GM21447 (cell line): ENCODE measurements around the gene ZNF236.
"Not testable (repeated sequence)": the region's sequence is repeated elsewhere in the genome, so short reads cannot be mapped to it uniquely, and the experiment has no call there.

Source experiments
- ATAC-seq: cut with Tn5 transposase; IDR thresholded peaks from one replicate; pipeline ENCODE4 v1.9.1; 2021; ENCODE audit not compliant: unreplicated experiment

Gene ZNF236

GRCh38 chr18:77001979-77002378 lies 179.6 kb downstream of the ZNF236 start:
- ATAC-seq = no peak

DNA sequence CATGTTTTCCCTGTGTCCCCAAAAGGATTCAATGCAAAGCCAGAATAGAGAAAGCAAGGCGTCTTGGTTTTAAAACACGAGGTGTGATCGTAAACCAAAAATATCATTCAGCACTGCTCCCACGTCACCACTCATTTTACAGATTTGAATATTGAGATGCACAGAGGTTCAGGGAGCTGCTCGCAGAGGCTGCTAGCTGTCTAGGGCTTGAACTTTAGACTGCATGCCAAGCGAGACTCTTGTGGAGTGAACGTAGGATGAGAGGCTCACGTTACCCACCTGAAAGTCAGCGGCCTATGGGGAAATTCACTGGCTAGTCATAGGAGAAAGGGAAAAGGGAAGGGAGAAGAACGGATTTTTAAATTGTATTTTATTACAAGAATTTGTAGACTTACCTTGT lies 180.1 kb downstream of the ZNF236 start:
- ATAC-seq = no peak

DNA sequence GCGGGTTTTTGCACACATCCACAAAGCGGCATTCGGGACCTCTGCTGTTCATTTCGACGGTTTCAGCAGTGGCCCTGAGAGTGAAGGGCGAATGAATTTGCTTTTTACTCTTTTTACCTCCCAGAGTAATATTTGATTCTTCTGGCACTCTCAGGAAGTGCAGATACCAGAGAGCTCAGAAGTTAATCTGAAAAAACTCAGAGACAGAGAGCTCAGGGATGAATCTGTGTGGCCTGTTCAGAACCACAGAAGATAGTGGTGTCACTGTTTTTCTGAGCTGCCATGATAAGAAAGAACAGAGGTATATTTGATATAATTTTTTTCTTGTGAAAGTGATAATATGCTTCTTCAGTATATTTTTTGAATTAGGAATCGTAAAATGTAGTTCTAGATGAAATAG lies 181.0 kb downstream of the ZNF236 start:
- no peak for ATAC-seq

DNA sequence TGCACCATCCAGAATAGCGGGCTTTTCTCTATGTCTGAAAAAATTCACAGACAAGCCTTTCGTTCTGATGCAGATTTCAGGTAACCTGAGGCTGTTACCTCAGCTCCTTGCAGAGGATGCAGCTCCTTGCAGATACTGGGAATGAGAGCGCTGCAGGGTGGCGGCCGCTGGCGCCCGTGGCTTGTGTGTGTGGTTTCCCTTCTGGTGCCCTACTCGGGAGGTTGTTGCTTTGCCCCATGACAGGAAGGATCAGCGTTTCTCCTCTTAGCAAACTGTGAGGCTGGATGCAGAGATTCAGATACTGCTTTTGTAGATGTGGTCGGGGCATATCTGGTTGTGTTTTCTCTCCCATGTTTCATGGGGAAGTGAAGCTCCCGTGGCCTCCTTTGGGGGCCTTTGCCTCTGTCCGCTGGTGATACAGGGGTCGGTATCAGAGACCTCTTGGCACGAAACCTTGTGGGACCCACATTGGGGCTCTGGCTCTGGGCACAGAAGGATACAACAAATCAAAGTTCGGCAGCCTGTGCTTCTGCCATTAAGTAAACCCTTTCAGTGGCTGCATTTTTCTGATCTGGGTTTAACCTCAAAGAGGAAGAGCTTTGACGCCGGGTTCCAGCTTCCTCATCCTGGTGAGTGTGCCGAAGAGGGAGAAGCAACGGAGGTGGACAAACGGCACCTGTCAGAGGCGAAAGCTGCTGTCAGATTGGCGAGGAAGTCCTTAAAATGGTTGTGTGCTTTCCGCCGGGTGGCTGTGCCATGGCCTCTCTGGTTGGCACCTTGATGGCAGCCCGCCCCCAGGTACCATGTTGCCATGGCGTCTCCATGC lies 182.4 kb downstream of the ZNF236 start:
- ATAC-seq = no peak

- ATAC-seq = no peak
These were observed 183.4 kb downstream of the ZNF236 start for GRCh38 chr18:77005651-77006195.

DNA sequence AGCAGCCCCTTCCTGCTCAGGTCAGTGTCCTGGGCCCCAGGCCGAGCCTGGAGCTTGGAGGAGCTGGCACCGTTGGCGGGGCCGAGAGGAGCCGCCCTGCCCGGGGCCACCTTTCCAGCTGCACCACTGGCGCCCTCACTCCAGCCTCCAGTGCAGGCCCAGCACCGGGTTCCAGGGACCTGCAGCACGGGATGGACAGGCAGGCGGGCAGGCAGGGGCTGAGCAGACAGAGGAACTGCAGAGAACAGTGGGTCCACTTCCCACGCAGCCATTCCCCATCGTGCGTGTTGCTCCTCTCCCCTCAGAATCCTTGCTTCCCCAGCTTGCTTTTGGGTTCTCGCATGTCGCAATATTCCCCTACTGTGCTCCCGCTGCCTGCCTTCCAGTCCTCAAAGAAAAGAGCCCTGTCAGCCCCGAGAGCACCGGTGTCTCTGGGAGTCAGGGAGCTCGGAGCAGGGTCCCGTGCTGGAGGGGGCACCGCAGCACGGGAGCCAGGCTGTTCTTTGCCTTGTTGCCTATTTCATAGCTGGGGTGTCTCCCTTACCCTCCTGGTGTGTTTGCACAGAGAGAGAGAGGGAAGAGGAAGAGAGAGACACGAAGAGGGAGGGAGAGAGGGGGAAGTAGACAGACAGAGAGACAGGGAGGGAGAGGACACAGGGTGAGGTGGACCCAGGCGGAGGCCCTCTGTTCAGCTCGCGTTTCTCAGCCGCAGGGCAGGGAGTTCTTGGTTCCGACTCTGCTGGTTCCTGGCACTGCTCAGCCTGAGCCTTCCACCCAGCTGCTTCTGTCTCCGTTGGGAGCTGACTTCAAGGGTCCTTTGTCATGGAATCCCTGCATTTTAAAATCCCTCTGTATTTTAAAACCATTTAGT lies 184.2 kb downstream of the ZNF236 start:
- no peak for ATAC-seq

DNA sequence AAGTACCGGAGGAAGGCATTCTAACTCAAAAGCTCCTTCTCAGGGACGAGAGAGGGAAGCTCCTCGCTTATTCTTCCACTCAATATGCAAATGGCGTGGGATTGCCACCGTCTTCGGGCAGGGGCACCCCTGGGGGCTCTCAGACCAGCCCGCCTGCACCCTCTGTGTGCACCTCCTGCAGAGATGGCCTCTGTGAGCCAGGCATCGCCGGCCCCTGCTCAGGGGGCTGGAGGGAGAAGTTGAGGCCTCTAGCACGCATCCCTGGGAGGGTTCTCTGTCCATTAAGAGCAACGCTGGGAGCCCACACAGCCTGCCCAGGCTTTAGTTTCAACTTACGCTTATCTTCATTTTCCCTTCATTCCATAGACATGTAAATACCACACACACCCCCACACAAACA lies 184.9 kb downstream of the ZNF236 start:
- ATAC-seq = no peak

DNA sequence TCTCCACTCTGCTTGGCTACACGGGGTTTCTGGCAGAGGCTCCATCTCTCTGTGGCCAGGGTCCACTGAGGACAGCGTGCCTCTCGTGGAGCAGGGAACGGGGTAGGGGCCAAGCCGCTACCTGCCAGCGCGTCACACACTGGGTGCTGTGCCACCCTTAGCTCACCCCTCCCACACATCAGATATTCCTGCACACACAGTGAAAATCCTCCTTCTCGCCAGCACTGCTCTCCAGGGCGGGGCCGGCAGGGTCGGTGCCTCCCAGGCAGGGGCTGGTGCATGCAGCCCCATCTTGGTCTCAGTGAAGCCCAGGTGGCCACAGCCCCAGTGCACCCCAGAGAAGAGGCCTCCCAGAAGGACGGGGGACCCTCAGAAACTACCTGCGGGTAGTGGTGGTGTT lies 185.6 kb downstream of the ZNF236 start:
- ATAC-seq = no peak

DNA sequence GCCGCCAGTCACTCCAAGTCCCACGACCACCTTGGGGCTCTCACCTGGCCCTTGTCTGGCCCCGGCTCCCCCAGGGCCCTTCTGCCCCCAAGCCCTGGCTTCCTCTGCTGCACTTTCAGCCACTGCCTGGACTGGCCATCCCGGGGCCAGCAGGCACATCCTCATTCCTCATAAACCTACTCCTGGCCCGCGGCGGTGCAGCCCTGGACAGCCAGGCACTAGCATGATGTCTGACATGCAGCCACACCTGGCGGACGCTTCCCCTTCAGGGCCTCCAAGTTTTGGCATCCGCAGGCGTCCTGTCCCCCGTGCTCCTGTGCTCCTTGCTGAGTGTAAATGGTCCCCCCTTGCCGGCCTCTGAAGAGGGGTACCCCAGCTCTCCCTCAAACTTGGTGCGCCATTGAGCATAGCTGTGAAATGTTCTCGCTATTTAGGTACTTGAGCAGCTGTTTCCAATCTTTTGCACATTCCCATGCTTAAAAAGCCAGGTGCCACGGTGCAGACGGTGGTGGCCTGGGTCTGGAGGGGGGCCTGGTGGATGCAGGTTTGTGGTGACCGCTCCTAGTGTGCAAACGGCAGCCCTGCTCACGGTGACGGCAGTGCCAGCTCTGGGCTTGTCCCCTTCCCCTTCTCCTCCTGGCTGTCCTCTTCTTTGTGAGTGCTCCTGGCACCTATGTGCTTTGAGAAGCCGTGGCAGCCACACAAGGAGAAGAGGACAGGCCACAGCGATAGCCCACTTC lies 186.4 kb downstream of the ZNF236 start:
- no peak for ATAC-seq

DNA sequence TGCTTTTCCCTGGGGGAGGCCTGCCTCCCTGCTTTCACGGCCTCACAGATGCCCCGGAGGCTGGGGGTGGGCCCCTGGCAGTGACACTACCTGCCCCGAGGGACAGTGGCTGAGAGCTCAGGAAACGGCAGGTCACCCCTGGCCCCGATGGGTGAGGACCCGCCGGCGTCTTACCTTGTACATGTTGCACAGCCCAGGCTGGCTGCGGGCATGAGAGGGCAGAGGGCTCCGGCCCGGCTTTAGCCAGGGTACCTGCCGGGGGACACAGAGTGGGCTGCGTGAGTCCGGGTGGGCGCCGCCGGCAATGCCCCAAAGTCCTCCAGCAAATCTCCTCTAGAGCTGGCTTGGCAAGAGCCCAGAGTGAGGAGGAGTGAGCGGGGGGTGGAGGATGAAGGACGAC lies 187.3 kb downstream of the ZNF236 start:
- no peak for ATAC-seq

GRCh38 chr18:77012120-77012519 lies 189.8 kb downstream of the ZNF236 start:
- no peak for ATAC-seq

- ATAC-seq = no peak
These were observed 190.6 kb downstream of the ZNF236 start for GRCh38 chr18:77012806-77013541.

- ATAC-seq = no peak
These were observed 191.6 kb downstream of the ZNF236 start for GRCh38 chr18:77013811-77014521.

GRCh38 chr18:77014538-77014937 lies 192.2 kb downstream of the ZNF236 start:
- ATAC-seq = no peak

GRCh38 chr18:77015169-77015568 lies 192.8 kb downstream of the ZNF236 start:
- ATAC-seq = no peak

GRCh38 chr18:77015771-77016710 lies 193.7 kb downstream of the ZNF236 start:
- no peak for ATAC-seq

GRCh38 chr18:77016936-77017335 lies 194.6 kb downstream of the ZNF236 start:
- ATAC-seq = no peak

GRCh38 chr18:77017355-77017754 lies 195.0 kb downstream of the ZNF236 start:
- ATAC-seq = no peak

GRCh38 chr18:77018650-77019049 lies 196.3 kb downstream of the ZNF236 start:
- ATAC-seq = not testable (repeated sequence)
